ENCODE measurements around the gene CNOT9. TPM values are rescaled to one million over a fixed set of nuclear protein-coding genes. Genes with fewer than 3 reads are reported as not detected.

CNOT9 gene
- polyA plus RNA-seq, 3 donors = 14.5 to 21.5 (median 18.4) TPM

- Mint-ChIP-seq H3K4me1 (peaks cover 2% of the 10 kb centered on the region), H3K27ac (no peak overlapping the region), H3K9me3 (no peaks in the 10 kb centered on the region), H3K4me3 (no peak overlapping the region), H3K27me3 (ENCODE audit: low read depth in 3 of 3) (no peaks in the 10 kb centered on the region), H3K36me3 (peaks cover 60 to 66% of the 10 kb centered on the region in 2 donors)
- Histone ChIP-seq H3K79me2 (ENCODE audit: insufficient read depth, low read length) (no peaks in the 10 kb centered on the region), H3K36me3 (replicated peaks in 1 of 2; ENCODE audit: control insufficient read depth in 1 of 2, insufficient read depth in 2 of 2, low read length in 2 of 2) (peaks cover 56 to 88% of the 10 kb centered on the region in 2 donors), H3K9me3 (replicated peaks in 1 of 2; ENCODE audit: control insufficient read depth in 1 of 2, insufficient read depth in 1 of 2, low read length in 2 of 2) (no peaks in the 10 kb centered on the region), H2AFZ (ENCODE audit: insufficient read depth, low read depth, low read length, poor library complexity, severe bottlenecking) (no peak overlapping the region), H3K27ac (ENCODE audit: low read depth in 1 of 2, low read length in 2 of 2) (no peak overlapping the region), H3K4me1 (ENCODE audit: control insufficient read depth in 1 of 2, insufficient read depth in 2 of 2, low read length in 2 of 2) (no peaks in the 10 kb centered on the region), H3K4me3 (replicated peaks in 1 of 3; ENCODE audit: low read depth in 2 of 3, low read length in 3 of 3) (no peak overlapping the region), H3K27me3 (ENCODE audit: control insufficient read depth in 2 of 2, insufficient read depth in 2 of 2, low read length in 2 of 2) (no peaks in the 10 kb centered on the region), H4K20me1 (ENCODE audit: insufficient read depth, low read length) (no peaks in the 10 kb centered on the region), H3K4me2 (replicated peaks; ENCODE audit: extremely low read depth, low read length, poor library complexity, severe bottlenecking) (no peak overlapping the region), H3K9ac (ENCODE audit: insufficient read depth, low read length, poor library complexity, severe bottlenecking) (no peak overlapping the region)
- intact Hi-C loops (cut with micrococcal nuclease) = no loop called here
- WGBS (ENCODE audit: insufficient coverage) = 100% methylated on average over 2 of the region's 3 CpGs
- TF ChIP-seq CTCF (IDR thresholded peaks at IDR 0.05) = no peak
- no peak for DNase-seq
These were observed 28.6 kb upstream of the CNOT9 start for GRCh38 chr2:218540015-218540414.

DNA sequence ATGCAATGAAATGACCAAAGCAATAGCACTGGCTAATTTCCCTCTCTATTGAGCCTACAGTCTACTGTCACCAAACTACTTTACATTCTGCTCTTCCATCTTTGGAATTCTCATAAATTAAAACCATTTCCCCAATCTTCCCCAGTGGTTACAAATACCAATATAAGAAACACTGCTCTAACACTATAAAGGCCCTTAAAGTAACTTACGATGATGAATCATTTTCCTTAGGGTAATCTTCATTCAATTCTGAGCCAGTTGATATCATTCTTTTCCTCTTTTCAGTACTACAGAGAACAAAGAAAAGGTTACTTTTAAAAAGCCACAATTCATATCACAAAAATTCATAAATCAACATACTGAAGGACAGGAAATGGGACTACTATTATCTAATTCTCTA is 22.6 kb upstream of the CNOT9 start:
- no peak overlapping the region for H3K27ac Mint-ChIP-seq
- no peak overlapping the region for H3K9ac ChIP-seq (ENCODE audit: insufficient read depth, low read length, poor library complexity, severe bottlenecking)

More for the DNA sequence above, 22.6 kb upstream of the CNOT9 start:
- Mint-ChIP-seq H3K4me1 (no peaks in the 10 kb centered on the region), H3K36me3 (peaks cover 65 to 85% of the 10 kb centered on the region in 2 donors), H3K9me3 (no peaks in the 10 kb centered on the region), H3K4me3 (no peak overlapping the region), H3K27me3 (ENCODE audit: low read depth in 3 of 3) (no peaks in the 10 kb centered on the region)
- intact Hi-C loops (cut with micrococcal nuclease) = no loop called here
- H3K27ac ChIP-seq (ENCODE audit: low read depth in 1 of 2, low read length in 2 of 2) = no peak overlapping the region
- no peaks in the 10 kb centered on the region for H3K9me3 ChIP-seq (replicated peaks in 1 of 2; ENCODE audit: control insufficient read depth in 1 of 2, insufficient read depth in 1 of 2, low read length in 2 of 2)
- H3K4me3 ChIP-seq (replicated peaks in 1 of 3; ENCODE audit: low read depth in 2 of 3, low read length in 3 of 3) = no peak overlapping the region
- H3K27me3 ChIP-seq (ENCODE audit: control insufficient read depth in 2 of 2, insufficient read depth in 2 of 2, low read length in 2 of 2) = no peaks in the 10 kb centered on the region
- no peaks in the 10 kb centered on the region for H3K4me1 ChIP-seq (ENCODE audit: control insufficient read depth in 1 of 2, insufficient read depth in 2 of 2, low read length in 2 of 2)
- no peak for DNase-seq
- no peak for TF ChIP-seq CTCF (IDR thresholded peaks at IDR 0.05)
- WGBS (ENCODE audit: insufficient coverage) = 100% methylated on average over 1 of the region's 1 CpG
- H3K4me2 ChIP-seq (replicated peaks; ENCODE audit: extremely low read depth, low read length, poor library complexity, severe bottlenecking) = no peak overlapping the region
- no peaks in the 10 kb centered on the region for H3K79me2 ChIP-seq (ENCODE audit: insufficient read depth, low read length)
- no peaks in the 10 kb centered on the region for H4K20me1 ChIP-seq (ENCODE audit: insufficient read depth, low read length)
- no peak overlapping the region for H2AFZ ChIP-seq (ENCODE audit: insufficient read depth, low read depth, low read length, poor library complexity, severe bottlenecking)
- H3K36me3 ChIP-seq (replicated peaks in 1 of 2; ENCODE audit: control insufficient read depth in 1 of 2, insufficient read depth in 2 of 2, low read length in 2 of 2) = peaks cover 59 to 77% of the 10 kb centered on the region in 2 donors
